Fibroblast of villous mesenchyme (primary cell): Measurements from ENCODE around the gene SYNPO2. TPM values are rescaled to one million over a fixed set of nuclear protein-coding genes. Genes with fewer than 3 reads are reported as not detected.

ENCODE experiments used
- DNase-seq: peaks from one replicate; pipeline ENCODE4 v3.0.0-alpha.2; 2010; ENCODE audit warnings: low read depth
- H3K4me3 ChIP-seq: 2 replicates; pipeline ENCODE4 v1.5.1; 2011; ENCODE audit warnings: low read depth, mild to moderate bottlenecking, low read length
- CTCF ChIP-seq: IDR thresholded peaks from 2 replicates; pipeline ENCODE4 v1.5.1; 2012; ENCODE audit warnings: low read depth, mild to moderate bottlenecking, low read length; ENCODE audit not compliant: insufficient read depth
- total RNA-seq: library from RNA; depleted of rRNA; stranded (reverse); fragments of >200 nt; gene quantifications from 2 replicates; pipeline ENCODE4 v1.2.3, GENCODE V29; 2012

SYNPO2 gene
- total RNA-seq, 1 donor, result 194 TPM

- no peak overlapping the region for H3K4me3 ChIP-seq
- TF ChIP-seq CTCF, result no peak
- DNase-seq, result no peak
These were observed 208.7 kb downstream of the SYNPO2 start for GRCh38 chr4:119097282-119097900.

GRCh38 chr4:119098306-119098705, 209.7 kb downstream of the SYNPO2 start:
- H3K4me3 ChIP-seq, result no peak overlapping the region
- no peak for TF ChIP-seq CTCF
- no peak for DNase-seq

- no peak for TF ChIP-seq CTCF
- no peak overlapping the region for H3K4me3 ChIP-seq
- peak; percentile 92 for DNase-seq
These were observed 210.7 kb downstream of the SYNPO2 start for GRCh38 chr4:119099227-119099810.

- TF ChIP-seq CTCF, result no peak
- DNase-seq, result peak; percentile 20
- no peak overlapping the region for H3K4me3 ChIP-seq
These were observed 212.0 kb downstream of the SYNPO2 start for GRCh38 chr4:119100655-119101054.

GRCh38 chr4:119103263-119103662, 214.6 kb downstream of the SYNPO2 start:
- no peak overlapping the region for H3K4me3 ChIP-seq
- no peak for TF ChIP-seq CTCF
- DNase-seq, result peak; percentile 97

GRCh38 chr4:119104644-119105273, 216.1 kb downstream of the SYNPO2 start:
- no peak for TF ChIP-seq CTCF
- DNase-seq, result no peak
- no peak overlapping the region for H3K4me3 ChIP-seq

- no peak for TF ChIP-seq CTCF
- DNase-seq, result peak; percentile 30
- H3K4me3 ChIP-seq, result no peak overlapping the region
These were observed 217.0 kb downstream of the SYNPO2 start for GRCh38 chr4:119105605-119106004.
